SK-N-SH treated with all-trans-retinoic acid at 6 μM for 48 hours (cell line): ENCODE results near the gene FUZ.

Source experiments
- ATAC-seq: fragments of 200-7000 bp; cut with Tn5 transposase; 3 replicates; pipeline ENCODE4 v1.9.1; 2020; ENCODE audit warnings: mild to moderate bottlenecking, moderate library complexity
- ARNTL ChIP-seq: fragments of 450-650 bp; formaldehyde crosslinking; IDR thresholded peaks from 2 replicates; pipeline ENCODE4 v1.5.0; 2020; ENCODE audit warnings: low read depth, mild to moderate bottlenecking, moderate library complexity, borderline replicate concordance
- BACH2 ChIP-seq: fragments of 250-450 bp; sonication (Bioruptor Pico); IDR thresholded peaks from 2 replicates; pipeline ENCODE4 v1.9.0; 2021; ENCODE audit warnings: mild to moderate bottlenecking, borderline replicate concordance
- CSDC2 ChIP-seq: fragments of 250-450 bp; sonication (Bioruptor Pico); IDR thresholded peaks from 2 replicates; pipeline ENCODE4 v1.5.0; 2020; ENCODE audit warnings: mild to moderate bottlenecking, moderate library complexity
- ESRRG ChIP-seq: fragments of 250-450 bp; sonication (Bioruptor Pico); IDR thresholded peaks from 2 replicates; pipeline ENCODE4 v1.6.1; 2021; ENCODE audit warnings: mild to moderate bottlenecking
- GLIS3 ChIP-seq: fragments of 250-450 bp; sonication (Bioruptor Pico); IDR thresholded peaks from 2 replicates; pipeline ENCODE4 v1.5.0; 2020; ENCODE audit warnings: mild to moderate bottlenecking, moderate library complexity
- ISL1 ChIP-seq: fragments of 250-450 bp; sonication (Bioruptor Pico); IDR thresholded peaks from 2 replicates; pipeline ENCODE4 v2.1.2; 2022; ENCODE audit warnings: mild to moderate bottlenecking, moderate library complexity
- OSR1 ChIP-seq: fragments of 250-450 bp; sonication (Bioruptor Pico); IDR thresholded peaks from 2 replicates; pipeline ENCODE4 v1.8.0; 2022; ENCODE audit warnings: moderate library complexity, mild to moderate bottlenecking, inconsistent platforms
- PPARA ChIP-seq: fragments of 250-450 bp; sonication (Bioruptor Pico); IDR thresholded peaks from 2 replicates; pipeline ENCODE4 v1.5.0; 2020; ENCODE audit warnings: mild to moderate bottlenecking, borderline replicate concordance
- RARB ChIP-seq: fragments of 250-450 bp; sonication (Bioruptor Pico); IDR thresholded peaks from 2 replicates; pipeline ENCODE4 v1.8.0; 2021; ENCODE audit warnings: mild to moderate bottlenecking, moderate library complexity
- SNAI2 ChIP-seq: fragments of 250-450 bp; sonication (Bioruptor Pico); IDR thresholded peaks from 2 replicates; pipeline ENCODE4 v1.5.0; 2020; ENCODE audit warnings: mild to moderate bottlenecking, moderate library complexity
- TCF4 ChIP-seq: fragments of 250-450 bp; sonication (Bioruptor Pico); IDR thresholded peaks from 2 replicates; pipeline ENCODE4 v1.8.0; 2021; ENCODE audit warnings: mild to moderate bottlenecking, moderate library complexity, borderline replicate concordance
- TOX ChIP-seq: fragments of 250-450 bp; sonication (Bioruptor Pico); IDR thresholded peaks from 2 replicates; pipeline ENCODE4 v1.8.0; 2021; ENCODE audit warnings: mild to moderate bottlenecking, moderate library complexity, borderline replicate concordance
- ZC3H10 ChIP-seq: fragments of 250-450 bp; sonication (Bioruptor Pico); IDR thresholded peaks from 2 replicates; pipeline ENCODE4 v1.5.1; 2021; ENCODE audit warnings: mild to moderate bottlenecking, moderate library complexity
- ZFP3 ChIP-seq: fragments of 250-450 bp; sonication (Bioruptor Pico); IDR thresholded peaks from 2 replicates; pipeline ENCODE4 v1.5.0; 2020; ENCODE audit warnings: mild to moderate bottlenecking, moderate library complexity
- ZFP30 ChIP-seq: fragments of 450-650 bp; formaldehyde crosslinking; IDR thresholded peaks from 2 replicates; pipeline ENCODE4 v1.5.0; 2022; ENCODE audit warnings: mild to moderate bottlenecking, moderate library complexity
- ZNF565 ChIP-seq: fragments of 450-650 bp; formaldehyde crosslinking; conservative IDR thresholded peaks from 2 replicates; pipeline ENCODE4 v1.5.0; 2020; ENCODE audit warnings: low read depth, mild to moderate bottlenecking, moderate library complexity
- ZNF70 ChIP-seq: fragments of 450-650 bp; formaldehyde crosslinking; IDR thresholded peaks from 2 replicates; pipeline ENCODE4 v1.5.0; 2020; ENCODE audit warnings: mild to moderate bottlenecking, moderate library complexity
- TF ChIP-seq, protein P1 (sequence below): fragments of 250-450 bp; sonication (Bioruptor Pico); IDR thresholded peaks from 2 replicates; pipeline ENCODE4 v1.5.1; 2020; ENCODE audit warnings: low read depth, mild to moderate bottlenecking, moderate library complexity
- TF ChIP-seq, protein P2 (sequence below): fragments of 250-450 bp; sonication (Bioruptor Pico); IDR thresholded peaks from 2 replicates; pipeline ENCODE4 v1.5.0; 2020; ENCODE audit warnings: mild to moderate bottlenecking, moderate library complexity
- TF ChIP-seq, protein P3 (sequence below): fragments of 250-450 bp; sonication (Bioruptor Pico); IDR thresholded peaks from 2 replicates; pipeline ENCODE4 v1.8.0; 2021; ENCODE audit warnings: low read depth, mild to moderate bottlenecking, moderate library complexity, borderline replicate concordance
- TF ChIP-seq, protein P4 (sequence below): fragments of 250-450 bp; sonication (Bioruptor Pico); IDR thresholded peaks from 2 replicates; pipeline ENCODE4 v1.5.1; 2021; ENCODE audit warnings: mild to moderate bottlenecking, moderate library complexity
- TF ChIP-seq, protein P5 (sequence below): fragments of 250-450 bp; sonication (Bioruptor Pico); IDR thresholded peaks from 2 replicates; pipeline ENCODE4 v1.8.0; 2020; ENCODE audit warnings: mild to moderate bottlenecking, moderate library complexity, borderline replicate concordance

The FUZ gene

DNA sequence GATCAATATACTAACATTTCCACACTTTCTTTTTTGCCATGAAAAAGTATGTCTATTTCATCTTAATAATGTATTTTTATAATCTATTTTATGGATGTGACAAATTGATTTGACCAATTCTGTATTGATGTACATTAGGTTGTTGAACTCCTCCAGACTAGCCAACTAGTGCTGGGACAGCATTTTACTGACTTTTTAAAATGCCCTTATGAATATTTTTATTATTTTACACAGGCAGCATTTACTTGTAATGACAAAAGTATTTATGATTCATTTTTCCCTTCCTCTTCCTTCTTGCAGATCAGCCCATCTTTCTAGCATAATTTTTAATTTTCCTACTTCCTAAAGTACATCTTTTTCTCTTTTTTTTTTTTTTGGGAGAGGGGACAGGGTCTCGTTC lies 918 bp upstream of the FUZ start (continued):
- no peak for TF ChIP-seq PPARA
- no peak for TF ChIP-seq ARNTL
- TF ChIP-seq ZNF70 (CRISPR knock-in tag): no peak
- no peak for TF ChIP-seq ZNF565 (CRISPR knock-in tag)
- TF ChIP-seq, protein P1, sequence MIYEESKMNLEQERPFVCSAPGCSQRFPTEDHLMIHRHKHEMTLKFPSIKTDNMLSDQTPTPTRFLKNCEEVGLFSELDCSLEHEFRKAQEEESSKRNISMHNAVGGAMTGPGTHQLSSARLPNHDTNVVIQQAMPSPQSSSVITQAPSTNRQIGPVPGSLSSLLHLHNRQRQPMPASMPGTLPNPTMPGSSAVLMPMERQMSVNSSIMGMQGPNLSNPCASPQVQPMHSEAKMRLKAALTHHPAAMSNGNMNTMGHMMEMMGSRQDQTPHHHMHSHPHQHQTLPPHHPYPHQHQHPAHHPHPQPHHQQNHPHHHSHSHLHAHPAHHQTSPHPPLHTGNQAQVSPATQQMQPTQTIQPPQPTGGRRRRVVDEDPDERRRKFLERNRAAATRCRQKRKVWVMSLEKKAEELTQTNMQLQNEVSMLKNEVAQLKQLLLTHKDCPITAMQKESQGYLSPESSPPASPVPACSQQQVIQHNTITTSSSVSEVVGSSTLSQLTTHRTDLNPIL (CRISPR knock-in tag): no peak

DNA sequence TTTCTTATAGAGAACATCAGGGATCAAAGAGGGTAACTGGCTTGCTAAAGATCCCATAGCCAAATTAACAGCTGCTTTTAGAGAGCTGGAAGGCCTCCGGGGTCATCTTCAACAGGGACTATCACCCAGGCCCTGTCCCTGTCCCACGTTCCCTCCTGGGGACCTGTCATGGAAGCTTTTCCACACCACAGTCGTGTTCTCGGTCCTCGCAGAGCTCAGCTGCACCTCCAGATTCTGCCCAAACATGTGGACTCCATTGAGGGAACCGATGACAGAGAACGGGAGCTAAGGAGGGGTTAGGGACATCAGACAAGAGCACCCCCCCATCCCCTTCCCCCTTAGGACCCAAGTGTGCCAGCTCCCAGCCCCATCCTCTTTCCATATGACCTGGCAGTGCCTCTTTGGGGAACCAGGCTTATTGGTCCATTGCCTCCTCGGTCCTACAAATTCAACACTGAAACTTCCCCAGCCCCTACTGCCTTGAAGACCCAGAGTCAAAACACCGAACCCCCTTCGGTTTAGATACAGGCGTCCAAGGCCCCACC lies 568 bp downstream of the FUZ start:
- no peak for TF ChIP-seq ISL1 (CRISPR knock-in tag)
- TF ChIP-seq ESRRG (CRISPR knock-in tag): no peak
- no peak for TF ChIP-seq ZC3H10
- no peak for TF ChIP-seq CSDC2 (CRISPR knock-in tag)
- no peak for TF ChIP-seq PPARA
- no peak for TF ChIP-seq OSR1
- no peak for TF ChIP-seq BACH2 (CRISPR knock-in tag)
- ATAC-seq: no peak

DNA sequence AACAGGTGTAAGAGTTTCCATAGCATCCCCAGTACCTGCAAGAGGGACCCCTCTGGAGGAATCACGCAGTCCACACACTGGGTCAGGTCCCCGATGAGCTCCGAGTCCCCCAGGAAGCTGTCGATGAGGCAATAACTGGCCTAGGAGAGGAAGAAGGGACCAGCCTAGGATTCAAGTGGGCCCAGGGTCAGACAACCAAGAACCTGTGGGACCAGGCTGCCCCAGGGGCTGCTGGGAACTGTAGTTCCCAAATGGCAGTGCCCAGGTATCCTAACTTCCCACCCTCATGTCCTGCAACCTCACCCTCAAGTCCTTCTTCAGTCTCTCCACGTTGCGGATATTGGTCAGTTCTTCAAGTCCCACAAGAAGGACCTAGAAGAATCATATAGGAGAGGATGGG lies 1.8 kb downstream of the FUZ start:
- TF ChIP-seq RARB (CRISPR knock-in tag) (no peak), OSR1 (no peak), SNAI2 (CRISPR knock-in tag) (no peak), ZNF70 (CRISPR knock-in tag) (no peak), ZFP3 (CRISPR knock-in tag) (no peak), ARNTL (no peak), ZFP30 (CRISPR knock-in tag) (no peak), BACH2 (CRISPR knock-in tag) (no peak), GLIS3 (CRISPR knock-in tag) (no peak), PPARA (no peak), TCF4 (CRISPR knock-in tag) (no peak), ESRRG (CRISPR knock-in tag) (no peak), TOX (no peak)
- TF ChIP-seq, protein P2, sequence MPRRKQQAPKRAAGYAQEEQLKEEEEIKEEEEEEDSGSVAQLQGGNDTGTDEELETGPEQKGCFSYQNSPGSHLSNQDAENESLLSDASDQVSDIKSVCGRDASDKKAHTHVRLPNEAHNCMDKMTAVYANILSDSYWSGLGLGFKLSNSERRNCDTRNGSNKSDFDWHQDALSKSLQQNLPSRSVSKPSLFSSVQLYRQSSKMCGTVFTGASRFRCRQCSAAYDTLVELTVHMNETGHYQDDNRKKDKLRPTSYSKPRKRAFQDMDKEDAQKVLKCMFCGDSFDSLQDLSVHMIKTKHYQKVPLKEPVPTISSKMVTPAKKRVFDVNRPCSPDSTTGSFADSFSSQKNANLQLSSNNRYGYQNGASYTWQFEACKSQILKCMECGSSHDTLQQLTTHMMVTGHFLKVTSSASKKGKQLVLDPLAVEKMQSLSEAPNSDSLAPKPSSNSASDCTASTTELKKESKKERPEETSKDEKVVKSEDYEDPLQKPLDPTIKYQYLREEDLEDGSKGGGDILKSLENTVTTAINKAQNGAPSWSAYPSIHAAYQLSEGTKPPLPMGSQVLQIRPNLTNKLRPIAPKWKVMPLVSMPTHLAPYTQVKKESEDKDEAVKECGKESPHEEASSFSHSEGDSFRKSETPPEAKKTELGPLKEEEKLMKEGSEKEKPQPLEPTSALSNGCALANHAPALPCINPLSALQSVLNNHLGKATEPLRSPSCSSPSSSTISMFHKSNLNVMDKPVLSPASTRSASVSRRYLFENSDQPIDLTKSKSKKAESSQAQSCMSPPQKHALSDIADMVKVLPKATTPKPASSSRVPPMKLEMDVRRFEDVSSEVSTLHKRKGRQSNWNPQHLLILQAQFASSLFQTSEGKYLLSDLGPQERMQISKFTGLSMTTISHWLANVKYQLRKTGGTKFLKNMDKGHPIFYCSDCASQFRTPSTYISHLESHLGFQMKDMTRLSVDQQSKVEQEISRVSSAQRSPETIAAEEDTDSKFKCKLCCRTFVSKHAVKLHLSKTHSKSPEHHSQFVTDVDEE (CRISPR knock-in tag): no peak
- TF ChIP-seq, protein P3, sequence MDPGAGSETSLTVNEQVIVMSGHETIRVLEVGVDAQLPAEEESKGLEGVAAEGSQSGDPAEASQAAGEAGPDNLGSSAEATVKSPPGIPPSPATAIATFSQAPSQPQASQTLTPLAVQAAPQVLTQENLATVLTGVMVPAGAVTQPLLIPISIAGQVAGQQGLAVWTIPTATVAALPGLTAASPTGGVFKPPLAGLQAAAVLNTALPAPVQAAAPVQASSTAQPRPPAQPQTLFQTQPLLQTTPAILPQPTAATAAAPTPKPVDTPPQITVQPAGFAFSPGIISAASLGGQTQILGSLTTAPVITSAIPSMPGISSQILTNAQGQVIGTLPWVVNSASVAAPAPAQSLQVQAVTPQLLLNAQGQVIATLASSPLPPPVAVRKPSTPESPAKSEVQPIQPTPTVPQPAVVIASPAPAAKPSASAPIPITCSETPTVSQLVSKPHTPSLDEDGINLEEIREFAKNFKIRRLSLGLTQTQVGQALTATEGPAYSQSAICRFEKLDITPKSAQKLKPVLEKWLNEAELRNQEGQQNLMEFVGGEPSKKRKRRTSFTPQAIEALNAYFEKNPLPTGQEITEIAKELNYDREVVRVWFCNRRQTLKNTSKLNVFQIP (CRISPR knock-in tag): no peak
- TF ChIP-seq, protein P4, sequence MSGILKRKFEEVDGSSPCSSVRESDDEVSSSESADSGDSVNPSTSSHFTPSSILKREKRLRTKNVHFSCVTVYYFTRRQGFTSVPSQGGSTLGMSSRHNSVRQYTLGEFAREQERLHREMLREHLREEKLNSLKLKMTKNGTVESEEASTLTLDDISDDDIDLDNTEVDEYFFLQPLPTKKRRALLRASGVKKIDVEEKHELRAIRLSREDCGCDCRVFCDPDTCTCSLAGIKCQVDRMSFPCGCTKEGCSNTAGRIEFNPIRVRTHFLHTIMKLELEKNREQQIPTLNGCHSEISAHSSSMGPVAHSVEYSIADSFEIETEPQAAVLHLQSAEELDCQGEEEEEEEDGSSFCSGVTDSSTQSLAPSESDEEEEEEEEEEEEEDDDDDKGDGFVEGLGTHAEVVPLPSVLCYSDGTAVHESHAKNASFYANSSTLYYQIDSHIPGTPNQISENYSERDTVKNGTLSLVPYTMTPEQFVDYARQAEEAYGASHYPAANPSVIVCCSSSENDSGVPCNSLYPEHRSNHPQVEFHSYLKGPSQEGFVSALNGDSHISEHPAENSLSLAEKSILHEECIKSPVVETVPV (CRISPR knock-in tag): no peak
- TF ChIP-seq, protein P5, sequence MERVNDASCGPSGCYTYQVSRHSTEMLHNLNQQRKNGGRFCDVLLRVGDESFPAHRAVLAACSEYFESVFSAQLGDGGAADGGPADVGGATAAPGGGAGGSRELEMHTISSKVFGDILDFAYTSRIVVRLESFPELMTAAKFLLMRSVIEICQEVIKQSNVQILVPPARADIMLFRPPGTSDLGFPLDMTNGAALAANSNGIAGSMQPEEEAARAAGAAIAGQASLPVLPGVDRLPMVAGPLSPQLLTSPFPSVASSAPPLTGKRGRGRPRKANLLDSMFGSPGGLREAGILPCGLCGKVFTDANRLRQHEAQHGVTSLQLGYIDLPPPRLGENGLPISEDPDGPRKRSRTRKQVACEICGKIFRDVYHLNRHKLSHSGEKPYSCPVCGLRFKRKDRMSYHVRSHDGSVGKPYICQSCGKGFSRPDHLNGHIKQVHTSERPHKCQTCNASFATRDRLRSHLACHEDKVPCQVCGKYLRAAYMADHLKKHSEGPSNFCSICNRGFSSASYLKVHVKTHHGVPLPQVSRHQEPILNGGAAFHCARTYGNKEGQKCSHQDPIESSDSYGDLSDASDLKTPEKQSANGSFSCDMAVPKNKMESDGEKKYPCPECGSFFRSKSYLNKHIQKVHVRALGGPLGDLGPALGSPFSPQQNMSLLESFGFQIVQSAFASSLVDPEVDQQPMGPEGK (CRISPR knock-in tag): no peak
- no peak for ATAC-seq
